Neuronal stem cell (in vitro differentiated cells): Measurements from ENCODE around the gene KIAA0232.
"Not testable (repeated sequence)": the region's sequence is repeated elsewhere in the genome, so short reads cannot be mapped to it uniquely, and the experiment has no call there.

Experiments used
- DNase-seq: peaks from one replicate; pipeline ENCODE4 v3.0.0-alpha.2; 2013; ENCODE audit warnings: low spot score
- H2AFZ ChIP-seq: one replicate; pipeline ENCODE4 v1.6.1; 2013; ENCODE audit warnings: mild to moderate bottlenecking, low read length, inconsistent platforms
- H2AK5ac ChIP-seq: 2 replicates; pipeline ENCODE4 v1.6.1; 2013; ENCODE audit warnings: low read depth, mild to moderate bottlenecking, inconsistent platforms, low read length, moderate library complexity, mixed read lengths
- H2BK120ac ChIP-seq: 2 replicates; pipeline ENCODE4 v1.6.1; 2013; ENCODE audit warnings: low read depth, mild to moderate bottlenecking, inconsistent platforms, low read length, moderate library complexity, mixed read lengths
- H2BK12ac ChIP-seq: one replicate; pipeline ENCODE4 v1.6.1; 2013; ENCODE audit warnings: low read length, inconsistent platforms
- H2BK15ac ChIP-seq: 2 replicates; pipeline ENCODE4 v1.6.1; 2013; ENCODE audit warnings: mild to moderate bottlenecking, low read length, inconsistent platforms, mixed read lengths
- H2BK5ac ChIP-seq: one replicate; pipeline ENCODE4 v1.6.1; 2013; ENCODE audit warnings: inconsistent platforms, mild to moderate bottlenecking, low read length, moderate library complexity
- H3K14ac ChIP-seq: one replicate; pipeline ENCODE4 v1.6.1; 2013; ENCODE audit warnings: low read length, inconsistent platforms
- H3K18ac ChIP-seq: 2 replicates; pipeline ENCODE4 v1.6.1; 2013; ENCODE audit warnings: low read length, inconsistent platforms
- H3K23ac ChIP-seq: 2 replicates; pipeline ENCODE4 v1.6.1; 2013; ENCODE audit warnings: low read depth, mild to moderate bottlenecking, mixed read lengths, low read length, inconsistent platforms; ENCODE audit not compliant: poor library complexity
- H3K27ac ChIP-seq: replicated peaks from 3 replicates; pipeline ENCODE4 v1.5.1; 2013; ENCODE audit warnings: low read length, inconsistent platforms
- H3K27me3 ChIP-seq, 3 experiments: 2 replicates each; pipeline ENCODE4 v1.6.1; 2013; ENCODE audit warnings: low read length in 3 of 3, mild to moderate bottlenecking in 2 of 3, inconsistent platforms in 1 of 3, low read depth in 1 of 3, mixed read lengths in 1 of 3, moderate library complexity in 1 of 3; ENCODE audit not compliant: control insufficient read depth in 3 of 3, insufficient read depth in 3 of 3
- H3K36me3 ChIP-seq, 2 donors: replicated peaks in 1 of 2; 2 replicates each; pipeline ENCODE4 v1.6.1; 2013; ENCODE audit warnings: low read length in 2 of 2; ENCODE audit not compliant: control insufficient read depth in 2 of 2, insufficient read depth in 2 of 2
- H3K4ac ChIP-seq: 2 replicates; pipeline ENCODE4 v1.6.1; 2013; ENCODE audit warnings: inconsistent platforms, mild to moderate bottlenecking, low read length, moderate library complexity
- H3K4me1 ChIP-seq, 2 donors: 1 replicate in 1 of 2; 2 replicates in 1 of 2; pipeline ENCODE4 v1.6.1; 2013; ENCODE audit warnings: low read length in 2 of 2, low read depth in 1 of 2; ENCODE audit not compliant: control insufficient read depth in 2 of 2, insufficient read depth in 1 of 2
- H3K4me2 ChIP-seq: one replicate; pipeline ENCODE4 v1.6.1; 2013; ENCODE audit warnings: mild to moderate bottlenecking, low read length, inconsistent platforms; ENCODE audit not compliant: insufficient read depth, poor library complexity, severe bottlenecking
- H3K4me3 ChIP-seq, 2 donors: 2 replicates each; pipeline ENCODE4 v1.5.1; 2013; ENCODE audit warnings: low read length in 2 of 2, mild to moderate bottlenecking in 2 of 2, inconsistent platforms in 1 of 2, moderate library complexity in 1 of 2
- H3K79me1 ChIP-seq: one replicate; pipeline ENCODE4 v1.6.1; 2013; ENCODE audit warnings: low read depth, mild to moderate bottlenecking, inconsistent platforms, low read length, moderate library complexity
- H3K9ac ChIP-seq: one replicate; pipeline ENCODE4 v1.6.1; 2013; ENCODE audit warnings: mild to moderate bottlenecking, low read depth, low read length, inconsistent platforms; ENCODE audit not compliant: poor library complexity
- H3K9me3 ChIP-seq, 2 donors: replicated peaks in 1 of 2; 2 replicates each; pipeline versions ENCODE3 to v1.6.1; 2013; ENCODE audit warnings: low read length in 2 of 2, mild to moderate bottlenecking in 2 of 2, inconsistent platforms in 1 of 2, low read depth in 1 of 2, mixed read lengths in 1 of 2, moderate library complexity in 1 of 2; ENCODE audit not compliant: control insufficient read depth in 2 of 2, insufficient read depth in 1 of 2
- H4K8ac ChIP-seq: one replicate; pipeline ENCODE4 v1.6.1; 2013; ENCODE audit warnings: low read depth, mild to moderate bottlenecking, inconsistent platforms, low read length, moderate library complexity
- H4K91ac ChIP-seq: one replicate; pipeline ENCODE4 v1.6.1; 2013; ENCODE audit warnings: low read length, low read depth, mild to moderate bottlenecking, inconsistent platforms; ENCODE audit not compliant: poor library complexity
- WGBS, 2 donors: extraction: QIAGEN DNeasy Blood & Tissue Kit; methylation state at CpG; one replicate each; pipeline ENCODE4 v1.1.7; 2013; ENCODE audit warnings: missing lambda C conversion rate in 2 of 2, mixed read lengths in 1 of 2; ENCODE audit not compliant: insufficient read length in 2 of 2, insufficient replicate concordance in 1 of 2; ENCODE audit errors: extremely low coverage in 2 of 2; 5-methylcytosine and 5-hydroxymethylcytosine counted together

Gene KIAA0232

GRCh38 chr4:6755088-6755753 is 27.3 kb upstream of the KIAA0232 start:
- H3K4me3 ChIP-seq, result peak overlapping the region in 1 of 2 donors; percentile 56
- peaks cover 9 to 21% of the 10 kb centered on the region in 2 donors for H3K4me1 ChIP-seq
- no peak overlapping the region for H2AFZ ChIP-seq
- H2BK12ac ChIP-seq, result no peak overlapping the region
- no peak overlapping the region for H2BK15ac ChIP-seq
- no peak overlapping the region for H3K23ac ChIP-seq
- H2AK5ac ChIP-seq, result peak overlapping the region; percentile 18
- no peak overlapping the region for H2BK120ac ChIP-seq
- H3K4me2 ChIP-seq, result no peak overlapping the region
- no peak overlapping the region for H3K4ac ChIP-seq
- H3K36me3 ChIP-seq, result no peaks in the 10 kb centered on the region
- H4K91ac ChIP-seq, result no peak overlapping the region
- peaks cover 0 to 4% (median 0%) of the 10 kb centered on the region in 3 experiments for H3K27me3 ChIP-seq
- DNase-seq, result no peak
- WGBS, 2 donors, result no CpG with 5 or more reads among the region's 5 CpGs
- no peak overlapping the region for H2BK5ac ChIP-seq
- peaks cover 2% of the 10 kb centered on the region for H3K79me1 ChIP-seq
- peaks cover 0 to 2% of the 10 kb centered on the region in 2 donors for H3K9me3 ChIP-seq
- no peak overlapping the region for H3K14ac ChIP-seq
- no peak overlapping the region for H3K18ac ChIP-seq
- H3K9ac ChIP-seq, result no peak overlapping the region
- no peak overlapping the region for H3K27ac ChIP-seq
- H4K8ac ChIP-seq, result no peak overlapping the region

DNA sequence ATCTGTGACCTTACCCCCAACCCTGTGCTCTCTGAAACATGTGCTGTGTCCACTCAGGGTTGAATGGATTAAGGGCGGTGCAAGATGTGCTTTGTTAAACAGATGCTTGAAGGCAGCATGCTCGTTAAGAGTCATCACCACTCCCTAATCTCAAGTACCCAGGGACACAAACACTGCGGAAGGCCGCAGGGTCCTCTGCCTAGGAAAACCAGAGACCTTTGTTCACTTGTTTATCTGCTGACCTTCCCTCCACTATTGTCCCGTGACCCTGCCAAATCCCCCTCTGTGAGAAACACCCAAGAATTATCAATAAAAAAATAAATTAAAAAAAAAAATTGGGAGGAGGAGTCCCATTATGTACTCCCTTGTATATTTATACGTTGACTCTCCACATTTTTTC is 26.2 kb upstream of the KIAA0232 start:
- H2AFZ ChIP-seq, H3K23ac ChIP-seq, H3K4me3 ChIP-seq, H3K79me1 ChIP-seq, H2BK12ac ChIP-seq, H3K4me2 ChIP-seq, H2BK5ac ChIP-seq, H3K18ac ChIP-seq, H3K14ac ChIP-seq, H3K9me3 ChIP-seq, H3K4ac ChIP-seq, H2AK5ac ChIP-seq, H2BK15ac ChIP-seq, DNase-seq, H3K36me3 ChIP-seq, H3K27ac ChIP-seq, H2BK120ac ChIP-seq, H3K27me3 ChIP-seq, H4K91ac ChIP-seq, H3K9ac ChIP-seq, H4K8ac ChIP-seq: not testable (repeated sequence)
- WGBS, 2 donors, result no CpG with 5 or more reads among the region's 6 CpGs
- peaks cover 10 to 24% of the 10 kb centered on the region in 2 donors for H3K4me1 ChIP-seq

- Histone ChIP-seq H4K91ac (no peak overlapping the region), H3K4me3 (no peak overlapping the region), H3K9me3 (peaks cover 0 to 2% of the 10 kb centered on the region in 2 donors), H3K27me3 (peaks cover 0 to 4% (median 0%) of the 10 kb centered on the region in 3 experiments), H3K27ac (no peak overlapping the region), H3K4me2 (no peak overlapping the region), H3K36me3 (no peaks in the 10 kb centered on the region), H2AFZ (no peak overlapping the region), H2BK15ac (no peak overlapping the region), H2BK5ac (no peak overlapping the region), H3K23ac (no peak overlapping the region), H3K79me1 (peaks cover 2% of the 10 kb centered on the region), H2BK12ac (no peak overlapping the region), H3K4ac (no peak overlapping the region), H3K18ac (no peak overlapping the region), H3K4me1 (peaks cover 2 to 19% of the 10 kb centered on the region in 2 donors), H3K14ac (no peak overlapping the region), H4K8ac (no peak overlapping the region), H3K9ac (no peak overlapping the region), H2AK5ac (no peak overlapping the region), H2BK120ac (no peak overlapping the region)
- DNase-seq, result no peak
- WGBS, 2 donors, result no CpG with 5 or more reads among the region's 4 CpGs
These were observed 23.8 kb upstream of the KIAA0232 start for GRCh38 chr4:6758728-6759127.

GRCh38 chr4:6760865-6761264 is 21.7 kb upstream of the KIAA0232 start:
- WGBS, 2 donors, result no CpG with 5 or more reads among the region's 9 CpGs
- DNase-seq, result no peak

More at GRCh38 chr4:6760865-6761264, 21.7 kb upstream of the KIAA0232 start:
- no peaks in the 10 kb centered on the region for H3K36me3 ChIP-seq
- no peak overlapping the region for H3K9ac ChIP-seq
- H2BK5ac ChIP-seq, result no peak overlapping the region
- H3K9me3 ChIP-seq, result no peaks in the 10 kb centered on the region
- H2BK15ac ChIP-seq, result peak overlapping the region; percentile 32
- no peak overlapping the region for H3K4me2 ChIP-seq
- no peak overlapping the region for H4K91ac ChIP-seq
- no peak overlapping the region for H3K27ac ChIP-seq
- H3K4me1 ChIP-seq, result peaks cover 2 to 19% of the 10 kb centered on the region in 2 donors
- H2AFZ ChIP-seq, result peak overlapping the region; percentile 57
- no peak overlapping the region for H3K4ac ChIP-seq
- peak overlapping the region; percentile 80 for H2AK5ac ChIP-seq
- peak overlapping the region; percentile 89 for H4K8ac ChIP-seq
- peak overlapping the region; percentile 41 for H3K14ac ChIP-seq
- H3K23ac ChIP-seq, result no peak overlapping the region
- H2BK12ac ChIP-seq, result peak overlapping the region; percentile 98
- H3K27me3 ChIP-seq, result peaks cover 0 to 4% (median 0%) of the 10 kb centered on the region in 3 experiments
- H3K4me3 ChIP-seq, result no peak overlapping the region
- no peaks in the 10 kb centered on the region for H3K79me1 ChIP-seq
- no peak overlapping the region for H2BK120ac ChIP-seq
- H3K18ac ChIP-seq, result peak overlapping the region; percentile 72
